Measurements from ENCODE around the gene ZDHHC24.
A peak's percentile ranks its signal among the peaks of the same experiment; 100 is the strongest.
"Not testable (repeated sequence)": the region's sequence is repeated elsewhere in the genome, so short reads cannot be mapped to it uniquely, and the experiment has no call there.

ZDHHC24 gene, protein sequence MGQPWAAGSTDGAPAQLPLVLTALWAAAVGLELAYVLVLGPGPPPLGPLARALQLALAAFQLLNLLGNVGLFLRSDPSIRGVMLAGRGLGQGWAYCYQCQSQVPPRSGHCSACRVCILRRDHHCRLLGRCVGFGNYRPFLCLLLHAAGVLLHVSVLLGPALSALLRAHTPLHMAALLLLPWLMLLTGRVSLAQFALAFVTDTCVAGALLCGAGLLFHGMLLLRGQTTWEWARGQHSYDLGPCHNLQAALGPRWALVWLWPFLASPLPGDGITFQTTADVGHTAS

GRCh38 chr11:66545701-66546367 lies at the start of gene ZDHHC24:
TSS of gene ZDHHC24 (minus strand) at chr11:66546048. CDS start at chr11:66546003, 45 bp downstream.
- peak; percentile 94 for DNase-seq (ENCODE audit: low read depth in 2 of 2)

GRCh38 chr11:66595245-66595904 lies 49.5 kb upstream of the ZDHHC24 start:
- no peak for DNase-seq (ENCODE audit: low read depth in 2 of 2)

GRCh38 chr11:66593650-66594049 lies 47.8 kb upstream of the ZDHHC24 start:
- no peak for DNase-seq (ENCODE audit: low read depth in 2 of 2)

DNA sequence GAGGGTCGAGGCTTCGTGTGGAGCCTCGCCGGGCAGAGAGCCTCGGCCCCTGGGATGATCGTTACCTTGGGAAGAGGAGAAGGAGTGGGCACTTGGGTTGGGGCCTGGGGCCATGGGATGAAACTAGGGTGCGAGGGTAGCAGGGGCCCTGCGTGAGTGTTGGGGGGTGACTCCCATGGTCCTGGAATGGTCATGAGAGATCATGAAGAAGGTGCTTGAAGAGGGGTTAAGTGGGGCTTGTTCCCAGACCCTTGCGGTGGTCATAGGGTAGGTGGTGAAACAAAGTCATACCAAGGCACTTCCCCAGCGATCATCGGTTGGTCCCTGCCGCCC lies 47.4 kb upstream of the ZDHHC24 start:
- DNase-seq (ENCODE audit: low read depth in 2 of 2) = no peak

GRCh38 chr11:66592457-66593302 lies 46.8 kb upstream of the ZDHHC24 start, which contains the start of the genes CCDC87 and CCS:
TSS of gene CCDC87 (minus strand) at chr11:66593063. CDS start at chr11:66593015, 48 bp downstream.
TSS of gene CCS (plus strand) at chr11:66593185. CDS start at chr11:66593262, 77 bp downstream.
- peak; percentile 85 to 86 for DNase-seq (ENCODE audit: low read depth in 2 of 2)

GRCh38 chr11:66591175-66591574 lies 45.3 kb upstream of the ZDHHC24 start:
- DNase-seq (ENCODE audit: low read depth in 2 of 2) = no peak

DNA sequence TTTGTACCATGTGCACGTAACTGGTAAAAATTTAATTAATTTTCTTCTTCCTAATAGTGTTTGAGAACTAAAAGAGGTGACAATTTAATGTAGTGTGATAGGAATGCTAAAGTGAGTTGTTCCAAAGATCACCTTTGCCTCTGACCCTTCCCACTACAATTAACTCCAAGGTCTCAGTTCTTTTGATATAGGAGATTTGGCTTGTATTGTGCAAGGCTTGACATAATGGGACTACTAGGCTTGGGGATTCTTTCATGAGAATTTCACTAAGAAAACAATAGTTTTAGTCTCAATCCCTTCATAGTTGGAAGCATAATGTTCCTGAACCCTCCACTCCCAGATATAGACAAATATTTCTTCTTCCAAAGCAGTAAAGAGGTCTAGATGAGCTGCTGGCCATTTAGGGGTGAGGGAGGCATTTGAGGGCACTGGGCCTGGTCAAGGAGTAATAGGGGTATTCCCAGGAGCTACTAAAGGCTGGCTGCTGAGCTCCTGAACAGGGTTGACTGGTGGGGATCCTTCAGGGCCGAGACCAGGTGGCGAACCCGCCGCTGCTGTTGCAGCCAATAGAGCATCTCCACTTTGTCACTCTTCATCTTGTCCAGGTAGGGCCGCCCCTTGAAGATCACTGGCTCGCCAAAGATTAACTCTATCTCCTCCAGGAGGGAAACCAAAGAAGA lies 44.3 kb upstream of the ZDHHC24 start:
- DNase-seq (ENCODE audit: low read depth in 2 of 2) = no peak

DNA sequence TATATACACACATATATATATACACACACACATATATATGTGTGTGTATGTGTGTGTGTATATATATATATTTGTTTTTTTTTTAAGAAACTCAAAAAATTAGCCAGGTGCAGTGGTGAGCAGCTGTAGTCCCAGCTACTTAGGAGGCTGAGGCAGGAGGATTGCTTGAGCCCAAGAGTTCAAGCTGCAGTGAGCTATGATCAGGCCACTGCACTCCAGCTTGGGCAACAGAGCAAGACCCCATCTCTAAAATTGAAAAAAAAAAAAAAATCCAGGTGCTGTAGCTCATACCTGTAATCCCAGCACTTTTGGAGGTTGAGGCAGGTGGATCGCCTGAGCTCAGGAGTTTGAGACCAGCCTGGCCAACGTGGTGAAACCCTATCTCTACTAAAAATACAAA lies 43.5 kb upstream of the ZDHHC24 start:
- DNase-seq (ENCODE audit: low read depth in 2 of 2) = not testable (repeated sequence)

- no peak for DNase-seq (ENCODE audit: low read depth in 2 of 2)
These were observed 40.3 kb upstream of the ZDHHC24 start for GRCh38 chr11:66586136-66586535.

- DNase-seq (ENCODE audit: low read depth in 2 of 2) = not testable (repeated sequence)
These were observed 39.6 kb upstream of the ZDHHC24 start for GRCh38 chr11:66585447-66585846.

GRCh38 chr11:66582565-66583147 lies 36.8 kb upstream of the ZDHHC24 start:
- DNase-seq (ENCODE audit: low read depth in 2 of 2) = not testable (repeated sequence)

DNA sequence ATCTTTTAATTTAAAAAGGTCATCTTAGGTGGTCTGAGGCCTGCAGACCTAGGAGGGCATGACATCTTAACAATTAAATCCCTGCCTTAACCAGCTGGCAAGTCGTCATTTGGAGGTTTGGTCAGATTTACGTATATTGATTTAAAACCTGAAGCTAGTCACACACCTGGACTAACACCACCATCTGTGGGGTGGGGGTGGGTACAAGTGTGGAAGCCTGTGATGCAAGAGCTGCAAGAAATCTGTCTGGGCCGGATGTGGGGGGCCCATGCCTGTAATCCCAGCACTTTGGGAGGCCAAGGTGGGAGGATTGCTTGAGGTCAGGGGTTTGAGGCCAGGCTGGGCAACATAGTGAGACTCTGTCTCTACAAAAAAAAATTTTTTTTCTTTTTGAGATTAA lies 35.4 kb upstream of the ZDHHC24 start:
- DNase-seq (ENCODE audit: low read depth in 2 of 2) = no peak

DNA sequence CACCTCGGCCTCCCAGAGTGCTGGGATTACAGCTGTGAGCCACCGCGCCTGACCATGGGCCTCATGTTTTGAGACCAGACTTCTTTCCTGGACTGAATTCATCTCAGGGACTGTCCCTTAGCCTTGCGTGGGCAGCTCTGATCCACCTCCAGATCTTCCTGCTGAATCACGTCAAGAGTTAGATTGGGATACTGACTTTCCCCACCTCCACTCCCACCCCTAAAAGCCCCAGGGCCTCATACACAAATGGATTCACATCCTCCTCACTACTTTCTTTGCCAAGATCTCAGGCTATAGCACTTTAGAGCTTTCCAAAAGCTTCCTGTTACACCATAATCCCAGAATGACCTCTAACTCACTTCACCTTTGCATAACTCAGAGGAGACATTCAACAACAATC lies 35.0 kb upstream of the ZDHHC24 start:
- no peak for DNase-seq (ENCODE audit: low read depth in 2 of 2)

DNA sequence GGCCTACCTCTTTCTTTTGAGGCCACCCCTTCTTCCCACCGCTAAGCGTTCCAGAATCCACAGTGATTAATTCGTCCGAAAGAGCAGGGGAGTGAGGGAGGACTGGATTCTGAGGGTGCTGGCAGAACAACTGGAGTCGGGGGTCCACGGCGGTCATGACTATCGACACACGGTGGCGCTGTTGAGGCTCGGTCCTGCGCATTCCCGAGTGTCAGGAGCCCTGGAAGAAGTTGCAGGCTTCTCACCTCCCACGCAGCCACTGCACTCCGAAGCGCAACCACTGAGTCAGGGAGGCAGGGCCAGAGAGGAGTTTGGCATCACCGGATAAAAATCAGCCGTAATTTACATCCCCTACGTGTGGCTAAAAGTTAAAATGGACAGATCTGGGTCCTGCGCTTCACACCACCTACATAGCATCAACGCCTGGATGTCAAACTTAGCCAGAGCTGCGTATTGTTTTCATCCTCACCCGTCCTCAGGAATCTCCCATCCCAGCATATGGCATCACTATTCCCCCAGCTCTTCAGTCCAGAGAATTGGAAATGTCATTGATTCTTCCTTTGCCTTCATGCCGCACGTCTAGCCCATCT lies 33.3 kb upstream of the ZDHHC24 start:
- peak; percentile 38 to 41 for DNase-seq (ENCODE audit: low read depth in 2 of 2)

DNA sequence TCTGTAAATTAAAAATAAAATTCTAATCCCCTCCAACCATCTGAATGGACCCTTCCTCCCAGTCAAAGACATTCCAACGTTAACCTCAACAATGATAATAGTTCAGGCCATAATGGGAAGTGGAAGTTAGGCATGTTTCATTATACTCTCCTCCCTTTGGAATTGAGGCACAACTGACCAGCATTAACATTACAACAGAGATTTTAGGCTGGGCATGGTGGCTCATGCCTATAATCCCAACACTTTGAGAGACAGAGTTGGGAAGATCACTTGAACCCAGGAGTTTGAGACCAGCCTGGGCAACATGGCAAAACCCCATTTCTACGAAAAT lies 25.0 kb upstream of the ZDHHC24 start:
- DNase-seq (ENCODE audit: low read depth in 2 of 2) = no peak

DNA sequence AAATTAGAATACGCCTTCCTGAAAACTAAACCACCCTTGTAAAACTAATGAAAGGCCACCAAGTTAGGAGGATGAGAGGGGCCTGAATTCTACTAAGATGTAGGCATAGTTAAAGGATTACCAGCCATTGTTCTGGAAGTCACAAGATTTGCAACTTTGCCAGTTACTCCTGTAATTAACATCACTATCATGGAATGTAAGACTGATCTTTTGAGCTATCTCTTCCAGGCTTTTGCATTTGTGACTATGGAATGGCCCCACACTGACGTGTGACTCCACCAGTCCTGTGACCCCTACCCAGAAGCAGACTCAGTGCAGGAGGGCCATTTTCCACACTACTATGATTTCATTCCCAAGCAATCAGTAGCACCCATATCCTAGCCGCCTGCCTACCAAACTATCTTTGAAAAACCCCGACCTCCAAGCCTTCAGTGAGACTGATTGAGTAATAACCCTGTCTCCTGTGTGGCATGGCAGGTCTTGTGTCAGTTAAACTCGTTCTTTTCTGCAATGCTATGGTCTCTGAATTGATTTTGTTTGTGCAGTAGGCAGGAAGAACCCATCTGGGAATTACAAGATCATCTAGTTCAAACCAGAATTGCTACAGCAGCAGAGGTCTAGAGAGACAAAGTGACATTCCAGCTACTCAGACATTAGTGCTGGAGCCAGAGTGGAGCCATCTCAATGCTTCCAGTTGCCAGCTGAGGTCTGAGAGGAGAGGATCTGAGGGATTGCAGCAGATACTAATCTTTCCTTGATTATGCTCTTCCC lies 24.4 kb upstream of the ZDHHC24 start:
- DNase-seq (ENCODE audit: low read depth in 2 of 2) = no peak

DNA sequence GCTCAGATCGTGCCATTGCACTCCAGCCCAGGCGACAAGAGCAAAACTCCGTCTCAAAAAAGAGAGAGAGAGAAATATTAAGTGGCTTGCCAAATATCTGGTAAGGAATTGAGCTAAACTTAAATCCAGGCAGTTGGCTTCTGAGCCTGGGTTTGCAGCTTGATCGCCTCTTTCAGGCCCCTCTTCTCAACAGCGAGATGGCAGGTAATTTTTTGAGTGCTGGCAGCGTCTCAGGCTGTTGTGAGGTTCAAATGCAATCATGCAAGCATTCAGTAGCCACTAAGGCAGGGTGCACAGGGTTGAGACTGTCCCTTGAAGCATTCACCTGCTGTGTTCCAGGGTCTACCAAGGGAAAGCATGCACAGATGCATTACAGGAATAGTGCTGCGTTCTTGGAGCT lies 23.2 kb upstream of the ZDHHC24 start:
- DNase-seq (ENCODE audit: low read depth in 2 of 2) = no peak

- DNase-seq (ENCODE audit: low read depth in 2 of 2) = peak in 1 of 2 experiments; percentile 41
These were observed 22.5 kb upstream of the ZDHHC24 start, which contains the start of gene CTSF for GRCh38 chr11:66568124-66568916. TSS of gene CTSF (minus strand) at chr11:66568606. CDS start at chr11:66568486, 120 bp downstream.

DNA sequence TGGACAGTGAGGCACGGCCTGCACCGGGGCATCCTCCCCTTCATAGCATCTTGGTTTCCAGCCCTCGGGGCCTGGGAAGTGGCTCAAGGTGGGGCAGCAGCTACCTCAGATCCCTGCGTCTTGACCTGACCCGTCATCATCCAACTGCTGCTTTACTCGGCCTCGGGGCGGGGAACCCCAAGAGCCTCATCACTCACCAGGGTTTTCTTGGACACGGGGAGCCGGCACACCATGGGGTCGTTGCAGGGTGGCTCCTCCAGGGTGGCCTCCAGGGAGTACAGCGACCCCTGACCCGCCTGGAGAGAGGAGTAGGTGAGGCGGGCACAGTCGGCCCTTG lies 21.9 kb upstream of the ZDHHC24 start:
- no peak for DNase-seq (ENCODE audit: low read depth in 2 of 2)

All from fibroblast of skin of left quadriceps (primary cell).